ENCODE measurements around the gene FGF5.

GRCh38 chr4:80237992-80238391 is 28.5 kb upstream of the FGF5 start:
- TF ChIP-seq CTCF (IDR thresholded peaks at IDR 0.05) (no peak), POLR2A (IDR thresholded peaks at IDR 0.05) (no peak)

Data from body of pancreas (tissue), 4 donors.